Measurements from ENCODE around the gene SLC24A3.

DNA sequence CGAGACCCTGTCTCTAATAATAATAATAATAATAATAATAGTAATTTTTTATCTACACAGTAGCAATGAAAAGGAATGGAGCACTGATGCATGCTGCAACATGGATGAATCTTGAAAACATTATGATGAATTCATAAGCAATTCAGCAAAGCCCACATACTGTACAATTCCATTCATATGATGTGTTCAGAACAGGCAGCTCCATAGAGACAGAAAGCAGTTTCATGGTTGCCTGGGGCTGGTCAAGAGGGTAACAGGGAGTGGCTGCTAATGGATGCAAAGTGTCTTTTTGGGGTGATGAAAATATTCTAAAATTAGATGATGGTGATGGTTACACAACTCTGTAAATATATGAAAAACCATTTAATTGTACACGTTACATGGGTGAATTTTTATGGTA lies 43.6 kb downstream of the SLC24A3 start:
- no peak for TF ChIP-seq YY1 (tag by site-specific recombination; IDR thresholded peaks at IDR 0.05)
- TF ChIP-seq, protein P1, sequence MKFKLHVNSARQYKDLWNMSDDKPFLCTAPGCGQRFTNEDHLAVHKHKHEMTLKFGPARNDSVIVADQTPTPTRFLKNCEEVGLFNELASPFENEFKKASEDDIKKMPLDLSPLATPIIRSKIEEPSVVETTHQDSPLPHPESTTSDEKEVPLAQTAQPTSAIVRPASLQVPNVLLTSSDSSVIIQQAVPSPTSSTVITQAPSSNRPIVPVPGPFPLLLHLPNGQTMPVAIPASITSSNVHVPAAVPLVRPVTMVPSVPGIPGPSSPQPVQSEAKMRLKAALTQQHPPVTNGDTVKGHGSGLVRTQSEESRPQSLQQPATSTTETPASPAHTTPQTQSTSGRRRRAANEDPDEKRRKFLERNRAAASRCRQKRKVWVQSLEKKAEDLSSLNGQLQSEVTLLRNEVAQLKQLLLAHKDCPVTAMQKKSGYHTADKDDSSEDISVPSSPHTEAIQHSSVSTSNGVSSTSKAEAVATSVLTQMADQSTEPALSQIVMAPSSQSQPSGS (tag by site-specific recombination; IDR thresholded peaks at IDR 0.05; ENCODE audit: low read depth) = no peak
- TF ChIP-seq, protein P2, sequence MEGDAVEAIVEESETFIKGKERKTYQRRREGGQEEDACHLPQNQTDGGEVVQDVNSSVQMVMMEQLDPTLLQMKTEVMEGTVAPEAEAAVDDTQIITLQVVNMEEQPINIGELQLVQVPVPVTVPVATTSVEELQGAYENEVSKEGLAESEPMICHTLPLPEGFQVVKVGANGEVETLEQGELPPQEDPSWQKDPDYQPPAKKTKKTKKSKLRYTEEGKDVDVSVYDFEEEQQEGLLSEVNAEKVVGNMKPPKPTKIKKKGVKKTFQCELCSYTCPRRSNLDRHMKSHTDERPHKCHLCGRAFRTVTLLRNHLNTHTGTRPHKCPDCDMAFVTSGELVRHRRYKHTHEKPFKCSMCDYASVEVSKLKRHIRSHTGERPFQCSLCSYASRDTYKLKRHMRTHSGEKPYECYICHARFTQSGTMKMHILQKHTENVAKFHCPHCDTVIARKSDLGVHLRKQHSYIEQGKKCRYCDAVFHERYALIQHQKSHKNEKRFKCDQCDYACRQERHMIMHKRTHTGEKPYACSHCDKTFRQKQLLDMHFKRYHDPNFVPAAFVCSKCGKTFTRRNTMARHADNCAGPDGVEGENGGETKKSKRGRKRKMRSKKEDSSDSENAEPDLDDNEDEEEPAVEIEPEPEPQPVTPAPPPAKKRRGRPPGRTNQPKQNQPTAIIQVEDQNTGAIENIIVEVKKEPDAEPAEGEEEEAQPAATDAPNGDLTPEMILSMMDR (tag by site-specific recombination; IDR thresholded peaks at IDR 0.05) = no peak
- no peak for TF ChIP-seq ZNF121 (tag by site-specific recombination; IDR thresholded peaks at IDR 0.05)
- TF ChIP-seq ZEB2 (tag by site-specific recombination; IDR thresholded peaks at IDR 0.05) = no peak
- no peak for TF ChIP-seq ZNF571 (tag by site-specific recombination; IDR thresholded peaks at IDR 0.05)
- TF ChIP-seq TCF7L2 (IDR thresholded peaks at IDR 0.05; ENCODE audit: borderline replicate concordance, low read depth, low read length) = no peak
- no peak for TF ChIP-seq ZNF155 (tag by site-specific recombination; IDR thresholded peaks at IDR 0.05)
- TF ChIP-seq ZNF558 (tag by site-specific recombination; IDR thresholded peaks at IDR 0.05) = no peak
- TF ChIP-seq, protein P3, sequence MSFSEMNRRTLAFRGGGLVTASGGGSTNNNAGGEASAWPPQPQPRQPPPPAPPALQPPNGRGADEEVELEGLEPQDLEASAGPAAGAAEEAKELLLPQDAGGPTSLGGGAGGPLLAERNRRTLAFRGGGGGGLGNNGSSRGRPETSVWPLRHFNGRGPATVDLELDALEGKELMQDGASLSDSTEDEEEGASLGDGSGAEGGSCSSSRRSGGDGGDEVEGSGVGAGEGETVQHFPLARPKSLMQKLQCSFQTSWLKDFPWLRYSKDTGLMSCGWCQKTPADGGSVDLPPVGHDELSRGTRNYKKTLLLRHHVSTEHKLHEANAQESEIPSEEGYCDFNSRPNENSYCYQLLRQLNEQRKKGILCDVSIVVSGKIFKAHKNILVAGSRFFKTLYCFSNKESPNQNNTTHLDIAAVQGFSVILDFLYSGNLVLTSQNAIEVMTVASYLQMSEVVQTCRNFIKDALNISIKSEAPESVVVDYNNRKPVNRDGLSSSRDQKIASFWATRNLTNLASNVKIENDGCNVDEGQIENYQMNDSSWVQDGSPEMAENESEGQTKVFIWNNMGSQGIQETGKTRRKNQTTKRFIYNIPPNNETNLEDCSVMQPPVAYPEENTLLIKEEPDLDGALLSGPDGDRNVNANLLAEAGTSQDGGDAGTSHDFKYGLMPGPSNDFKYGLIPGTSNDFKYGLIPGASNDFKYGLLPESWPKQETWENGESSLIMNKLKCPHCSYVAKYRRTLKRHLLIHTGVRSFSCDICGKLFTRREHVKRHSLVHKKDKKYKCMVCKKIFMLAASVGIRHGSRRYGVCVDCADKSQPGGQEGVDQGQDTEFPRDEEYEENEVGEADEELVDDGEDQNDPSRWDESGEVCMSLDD (tag by site-specific recombination; IDR thresholded peaks at IDR 0.05) = no peak
